ENCODE data around the gene FMNL2.
"Not testable (repeated sequence)": the region's sequence is repeated elsewhere in the genome, so short reads cannot be mapped to it uniquely, and the experiment has no call there.

The FMNL2 gene

GRCh38 chr2:152376385-152376784, 41.4 kb downstream of the FMNL2 start:
- DNase-seq (ENCODE audit: low spot score): peak; percentile 85

GRCh38 chr2:152376968-152377367, 42.0 kb downstream of the FMNL2 start:
- DNase-seq (ENCODE audit: low spot score): peak; percentile 33

- no peak for DNase-seq (ENCODE audit: low spot score)
Measured at GRCh38 chr2:152379089-152379488, 44.1 kb downstream of the FMNL2 start.

DNA sequence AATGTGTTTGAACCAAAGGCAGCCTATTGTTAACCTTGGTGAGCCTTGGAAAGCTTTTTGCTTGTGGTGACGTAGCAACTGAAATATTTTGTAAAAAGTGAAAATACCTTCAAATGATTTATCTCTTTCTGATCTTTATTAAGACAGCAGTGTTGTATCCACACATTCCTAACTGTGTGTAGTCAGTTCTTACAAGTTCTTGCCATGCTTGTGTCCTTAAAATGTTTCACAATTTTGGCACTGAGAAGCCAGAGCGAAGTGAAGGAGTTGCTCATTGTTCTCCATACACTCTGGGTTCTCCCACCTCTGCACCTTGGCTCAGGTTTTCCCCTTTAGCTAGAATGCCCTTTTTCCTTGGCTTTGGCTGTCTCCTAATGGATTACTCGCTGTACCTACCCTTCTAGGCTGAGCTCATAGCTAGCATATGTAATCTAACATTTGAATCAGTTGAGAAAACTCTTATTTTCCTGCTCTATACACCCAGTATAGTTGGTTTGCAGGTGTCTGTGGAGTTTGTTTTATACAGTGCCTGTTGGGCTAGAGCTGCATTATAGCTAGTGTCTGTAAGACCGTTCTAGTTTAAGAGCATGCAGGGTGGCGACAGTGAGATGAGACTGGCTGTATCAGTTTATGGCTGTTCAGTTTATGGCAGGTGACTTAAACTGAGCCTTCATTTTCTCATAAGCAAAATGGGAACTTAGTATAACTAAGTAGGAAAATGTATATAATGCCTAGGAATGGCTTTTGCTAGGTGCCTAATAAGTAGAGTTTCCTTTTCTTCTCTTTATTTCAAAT, 45.5 kb downstream of the FMNL2 start:
- no peak for DNase-seq (ENCODE audit: low spot score)

DNA sequence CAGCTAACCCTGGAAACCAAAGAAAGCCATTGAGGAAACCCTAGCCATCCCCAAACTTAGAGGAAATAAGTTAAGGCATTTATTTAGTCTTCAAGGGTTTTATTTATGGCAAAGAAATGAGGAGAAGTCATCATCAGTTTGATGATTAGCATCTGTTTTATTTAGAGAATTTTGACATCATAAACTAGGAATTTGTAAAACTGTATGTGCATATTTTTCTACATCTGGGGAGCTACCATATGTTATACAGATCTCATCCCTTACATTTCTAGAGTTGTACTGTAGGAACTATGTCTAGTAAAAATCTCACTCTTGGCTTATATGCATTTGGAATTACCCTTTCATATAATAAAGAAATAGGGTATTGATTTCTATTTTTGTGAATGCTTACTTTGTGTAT, 48.7 kb downstream of the FMNL2 start:
- no peak for DNase-seq (ENCODE audit: low spot score)

GRCh38 chr2:152384992-152385391, 50.0 kb downstream of the FMNL2 start:
- DNase-seq (ENCODE audit: low spot score): no peak

DNA sequence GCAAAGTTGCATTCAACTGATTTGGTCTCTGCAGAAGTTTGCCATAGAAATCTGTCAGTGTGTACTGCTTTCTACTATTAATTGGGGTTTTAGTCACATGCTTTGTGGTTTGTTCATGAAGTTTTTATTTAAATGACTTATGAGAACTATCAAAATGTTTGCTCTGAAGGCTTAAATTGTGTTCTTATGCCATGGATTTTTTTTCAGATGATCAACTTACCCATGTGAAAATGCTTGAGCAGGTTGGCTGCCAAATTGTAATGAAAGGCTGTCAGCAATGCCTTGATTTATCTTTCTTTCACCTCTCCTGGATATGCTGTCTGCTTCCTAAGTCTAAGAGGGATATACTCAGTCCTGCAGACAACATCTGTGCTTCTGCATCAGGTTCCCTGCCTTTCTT, 50.7 kb downstream of the FMNL2 start:
- DNase-seq (ENCODE audit: low spot score): no peak

GRCh38 chr2:152386266-152386665, 51.3 kb downstream of the FMNL2 start:
- peak; percentile 76 for DNase-seq (ENCODE audit: low spot score)

GRCh38 chr2:152387041-152387440, 52.1 kb downstream of the FMNL2 start:
- peak; percentile 39 for DNase-seq (ENCODE audit: low spot score)

- not testable (repeated sequence) for DNase-seq (ENCODE audit: low spot score)
Measured at GRCh38 chr2:152388269-152388668, 53.3 kb downstream of the FMNL2 start.

GRCh38 chr2:152389483-152389882, 54.5 kb downstream of the FMNL2 start:
- DNase-seq (ENCODE audit: low spot score): no peak

DNA sequence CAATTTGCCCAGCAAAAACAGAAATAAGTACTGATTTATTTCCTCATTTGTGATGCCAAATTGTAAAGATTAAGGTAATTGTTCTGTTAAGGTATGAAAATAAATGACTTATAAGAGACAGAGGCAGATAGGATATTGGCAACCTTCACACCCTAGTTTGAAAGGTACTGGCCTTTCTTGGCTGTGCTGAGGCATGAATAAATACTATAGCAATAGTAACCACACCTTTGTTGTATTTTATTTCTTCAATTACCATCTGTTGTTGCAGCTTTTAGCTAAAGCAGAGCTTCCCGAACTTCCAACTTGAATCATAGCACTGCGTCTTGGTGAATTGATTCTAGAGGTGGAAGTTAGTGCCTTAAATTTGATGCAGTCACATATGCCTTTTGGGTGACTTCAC, 55.9 kb downstream of the FMNL2 start:
- no peak for DNase-seq (ENCODE audit: low spot score)

DNA sequence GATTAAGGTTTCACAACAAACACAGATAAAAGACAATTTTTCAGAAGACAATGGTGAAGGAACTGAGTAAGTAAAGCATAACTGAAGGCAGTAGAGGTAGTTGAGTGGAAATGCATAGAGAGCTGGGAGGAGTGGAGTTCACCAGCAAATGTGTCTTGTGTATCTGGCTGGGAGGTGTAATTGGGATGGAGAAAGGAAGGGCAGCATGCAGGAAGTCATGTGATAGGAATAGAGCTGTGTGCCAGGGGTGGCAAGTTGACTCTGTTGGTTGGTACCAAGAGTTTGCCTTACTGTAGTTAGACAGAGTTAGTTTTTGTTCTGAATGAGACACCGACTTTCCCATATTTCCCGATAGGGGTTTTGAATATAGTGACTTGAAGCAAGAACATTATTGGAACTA, 56.3 kb downstream of the FMNL2 start:
- DNase-seq (ENCODE audit: low spot score): no peak

DNA sequence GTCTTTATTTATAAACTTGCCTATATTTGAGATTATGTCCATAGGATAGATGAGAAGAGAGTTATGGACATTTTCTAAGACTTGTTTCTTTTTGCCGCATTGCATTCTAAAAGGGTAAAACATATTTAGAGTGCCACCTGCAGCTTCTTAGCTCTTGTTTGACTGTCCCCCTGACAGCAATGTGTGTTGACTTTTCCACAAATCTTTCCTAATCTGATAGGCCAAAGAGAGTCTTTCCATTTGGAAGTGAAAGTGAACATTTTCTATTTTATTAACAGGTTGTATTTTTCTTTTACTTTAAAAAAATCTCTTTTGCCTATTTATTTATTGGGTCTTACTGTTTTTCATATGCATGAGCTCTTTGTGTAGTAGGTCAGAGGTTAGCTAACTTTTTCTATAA, 58.4 kb downstream of the FMNL2 start:
- DNase-seq (ENCODE audit: low spot score): no peak

- DNase-seq (ENCODE audit: low spot score): no peak
Measured at GRCh38 chr2:152394326-152394725, 59.4 kb downstream of the FMNL2 start.

- no peak for DNase-seq (ENCODE audit: low spot score)
Measured at GRCh38 chr2:152395103-152395502, 60.1 kb downstream of the FMNL2 start.

- DNase-seq (ENCODE audit: low spot score): no peak
Measured at GRCh38 chr2:152395572-152395971, 60.6 kb downstream of the FMNL2 start.

DNA sequence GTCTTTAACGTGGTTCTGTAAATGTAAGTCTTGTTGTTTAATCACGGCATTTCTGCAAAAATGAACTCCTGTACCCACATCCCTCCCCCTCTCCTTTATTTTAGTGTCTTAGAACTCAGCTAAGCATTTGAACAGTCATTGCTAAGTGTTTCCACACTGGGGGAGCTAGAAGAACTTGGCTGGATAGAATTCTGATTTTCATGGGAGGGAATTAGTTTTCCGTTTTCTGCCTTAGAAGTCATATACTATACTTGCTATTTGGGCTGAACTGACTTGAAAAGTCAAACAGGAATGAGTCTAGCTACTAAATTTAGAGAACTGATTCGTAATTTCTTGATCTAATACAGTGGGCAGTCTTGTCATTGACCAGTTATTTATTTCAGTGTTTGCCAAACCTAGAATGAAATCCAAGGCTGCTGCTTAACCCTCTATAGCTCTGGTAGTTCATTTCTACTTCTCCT, 61.1 kb downstream of the FMNL2 start:
- DNase-seq (ENCODE audit: low spot score): no peak

DNA sequence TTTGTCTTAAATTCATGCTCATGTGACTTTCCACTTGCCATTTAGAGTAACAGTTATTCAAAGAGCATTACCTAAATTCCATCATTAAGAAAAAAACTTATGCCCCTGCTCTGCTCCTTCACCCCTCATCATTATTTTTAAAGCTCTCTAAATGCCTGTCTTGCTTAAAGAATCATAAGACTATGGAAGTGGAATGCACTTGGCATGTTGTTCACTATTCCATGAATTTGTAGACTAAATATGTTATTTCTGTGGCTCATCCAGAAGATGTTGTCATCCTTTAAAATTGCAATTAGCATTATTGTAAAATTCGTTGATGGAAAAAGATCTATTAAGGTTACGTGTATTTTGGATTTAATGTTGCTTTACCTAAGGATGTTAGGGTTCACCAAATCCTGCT, 61.8 kb downstream of the FMNL2 start:
- DNase-seq (ENCODE audit: low spot score): no peak

- DNase-seq (ENCODE audit: low spot score): no peak
Measured at GRCh38 chr2:152399003-152399402, 64.0 kb downstream of the FMNL2 start.

- DNase-seq (ENCODE audit: low spot score): no peak
Measured at GRCh38 chr2:152400607-152401214, 65.7 kb downstream of the FMNL2 start.

- DNase-seq (ENCODE audit: low spot score): no peak
Measured at GRCh38 chr2:152402780-152403759, 68.1 kb downstream of the FMNL2 start.
